HCT116 (cell line): ENCODE measurements around the gene SKA2. TPM values are rescaled to one million over a fixed set of nuclear protein-coding genes. Genes with fewer than 3 reads are reported as not detected.

ENCODE experiments used
- ATAC-seq: fragments of 200-7000 bp; cut with Tn5 transposase; 2 replicates; pipeline ENCODE4 v1.9.1; 2020; ENCODE audit warnings: mild to moderate bottlenecking, moderate library complexity
- BruUV-seq: library from RNA; stranded (reverse); fragments of 400-500 nt; replicated peaks from 2 replicates; lab custom pipeline; 2021; lab: Mats Ljungman, UMichigan
- CTCF ChIA-PET: fragments of 300-600 bp; sonication (Branson Sonifier 250); formaldehyde crosslinking; loops from one replicate; lab custom pipeline; 2021; ENCODE audit warnings: antibody characterized with exemption; lab: Charles Lee
- POLR2A ChIA-PET: fragments of 300-600, 350-600 bp; sonication (Branson Sonifier 250); formaldehyde crosslinking; loops from one replicate; lab custom pipeline; 2021; ENCODE audit warnings: antibody characterized with exemption; lab: Charles Lee
- RAD21 ChIA-PET, 2 experiments: fragments of 300-600 bp; sonication (Branson Sonifier 250); formaldehyde crosslinking; loops; one replicate each; lab custom pipeline; 2023; ENCODE audit warnings: low total read pairs in 2 of 2; ENCODE audit not compliant: uncharacterized antibody in 2 of 2, unreplicated experiment in 2 of 2, low non-redundant PET in 1 of 2; lab: Charles Lee
- DNase-seq: peaks from one replicate; pipeline ENCODE4 v3.0.0-alpha.2; 2010; ENCODE audit warnings: low read depth, low spot score
- H2AFZ ChIP-seq: fragments of 200-600 bp; shearing (Covaris generic), sonication (generic); 2 replicates; pipeline ENCODE4 v1.6.1; 2017; ENCODE audit warnings: low read depth, mixed run types, mixed read lengths, antibody characterized with exemption, low read length; ENCODE audit not compliant: poor library complexity, severe bottlenecking
- H3K27ac ChIP-seq: 2 replicates; pipeline ENCODE4 v1.5.1; 2012; ENCODE audit warnings: low read depth, low read length
- H3K27me3 ChIP-seq: fragments of 200-600 bp; sonication (generic); 2 replicates; pipeline ENCODE4 v1.6.1; 2016; ENCODE audit warnings: mixed run types, low read length, mixed read lengths; ENCODE audit not compliant: insufficient read depth
- H3K36me3 ChIP-seq, 2 experiments: fragments of 200-500 bp in 1 of 2; fragments of 200-600 bp in 1 of 2; sonication (Bioruptor generic) in 1 of 2; sonication (generic) in 1 of 2; 2 replicates each; pipeline versions ENCODE4 v1.5.1 to v1.6.1; 2014 to 2016; ENCODE audit warnings: low read length in 2 of 2, inconsistent platforms in 1 of 2, mixed read lengths in 1 of 2, mixed run types in 1 of 2; ENCODE audit not compliant: insufficient read depth in 2 of 2, control insufficient read depth in 1 of 2
- H3K4me1 ChIP-seq, 2 experiments: fragments of 200-600 bp in 1 of 2; sonication (generic) in 1 of 2; 2 replicates each; pipeline versions ENCODE4 v1.5.1 to v1.6.1; 2012 to 2017; ENCODE audit warnings: low read length in 2 of 2, inconsistent platforms in 1 of 2, mild to moderate bottlenecking in 1 of 2, mixed read lengths in 1 of 2, mixed run types in 1 of 2, moderate library complexity in 1 of 2; ENCODE audit not compliant: insufficient read depth in 2 of 2, control insufficient read depth in 1 of 2
- H3K4me2 ChIP-seq: fragments of 200-600 bp; sonication (generic); 2 replicates; pipeline ENCODE4 v1.6.1; 2017; ENCODE audit warnings: mixed run types, low read length, mixed read lengths
- H3K4me3 ChIP-seq, 2 experiments: fragments of 200-600 bp in 1 of 2; sonication (generic) in 1 of 2; replicated peaks in 1 of 2; 2 replicates each; pipeline ENCODE4 v1.5.1; 2011 to 2016; ENCODE audit warnings: low read length in 2 of 2, control low read depth in 1 of 2, low read depth in 1 of 2, mild to moderate bottlenecking in 1 of 2, mixed read lengths in 1 of 2, mixed run types in 1 of 2
- H3K79me2 ChIP-seq: fragments of 200-600 bp; sonication (generic); 2 replicates; pipeline ENCODE4 v1.6.1; 2017; ENCODE audit warnings: mild to moderate bottlenecking, mixed run types, low read length, moderate library complexity, mixed read lengths; ENCODE audit not compliant: insufficient read depth
- H3K9ac ChIP-seq: fragments of 200-600 bp; sonication (generic); 2 replicates; pipeline ENCODE4 v1.6.1; 2016; ENCODE audit warnings: low read length, mixed read lengths
- H3K9me2 ChIP-seq: fragments of 200-600 bp; sonication (generic), shearing (Covaris generic); 2 replicates; pipeline ENCODE4 v1.6.1; 2017; ENCODE audit warnings: mixed run types, mild to moderate bottlenecking, moderate library complexity; ENCODE audit not compliant: insufficient read depth
- H3K9me3 ChIP-seq, 2 experiments: fragments of 200-500 bp in 1 of 2; fragments of 200-600 bp in 1 of 2; sonication (Bioruptor generic) in 1 of 2; sonication (generic) in 1 of 2; 2 replicates each; pipeline ENCODE4 v1.6.1; 2014 to 2017; ENCODE audit warnings: low read length in 2 of 2, mixed read lengths in 2 of 2, inconsistent platforms in 1 of 2, low read depth in 1 of 2, mild to moderate bottlenecking in 1 of 2, mixed run types in 1 of 2, moderate library complexity in 1 of 2; ENCODE audit not compliant: control insufficient read depth in 1 of 2, insufficient read depth in 1 of 2
- H4K20me1 ChIP-seq: fragments of 200-600 bp; sonication (generic), shearing (Covaris generic); 2 replicates; pipeline ENCODE4 v1.6.1; 2017; ENCODE audit warnings: mixed run types, mild to moderate bottlenecking, moderate library complexity; ENCODE audit not compliant: insufficient read depth
- EZH2phosphoT487 ChIP-seq: fragments of 200-600 bp; IDR thresholded peaks from 2 replicates; pipeline ENCODE4 v1.6.1; 2018; ENCODE audit warnings: antibody characterized with exemption, borderline replicate concordance
- JUND ChIP-seq: IDR thresholded peaks from 2 replicates; pipeline ENCODE4 v1.6.1; 2012
- POLR2A ChIP-seq: IDR thresholded peaks from 2 replicates; pipeline ENCODE4 v1.7.0; 2011; ENCODE audit warnings: borderline replicate concordance; ENCODE audit not compliant: insufficient read depth, insufficient read length; ENCODE audit errors: extremely low read depth
- POLR2AphosphoS5 ChIP-seq: IDR thresholded peaks from 2 replicates; pipeline ENCODE4 v1.6.1; 2011; ENCODE audit warnings: mild to moderate bottlenecking, low read depth, low read length, moderate library complexity
- YY1 ChIP-seq: IDR thresholded peaks from 2 replicates; pipeline ENCODE4 v1.6.1; 2011; ENCODE audit warnings: low read length, low read depth, moderate library complexity, mild to moderate bottlenecking; ENCODE audit not compliant: insufficient replicate concordance; ENCODE audit errors: extremely low read depth
- ZFX ChIP-seq: fragments of 450-650 bp; IDR thresholded peaks from 2 replicates; pipeline ENCODE4 v1.6.1; 2017
- intact Hi-C: fragments of 100-400 bp; cut with micrococcal nuclease; formaldehyde crosslinking; loops from 2 replicates; pipeline ENCODE4 v1.10.0; 2022
- total RNA-seq: library from RNA; stranded (reverse); gene quantifications from one replicate; pipeline ENCODE4 v1.2.1, GENCODE V29; 2021; ENCODE audit not compliant: unreplicated experiment
- TF ChIP-seq, protein P1 (sequence below): IDR thresholded peaks from 2 replicates; pipeline ENCODE4 v1.6.1; 2012; ENCODE audit warnings: low read depth
- TF ChIP-seq, protein P2 (sequence below), 3 experiments: fragments of 200-600 bp in 1 of 3; sonication (generic) in 1 of 3; IDR thresholded peaks in 2 of 3; conservative IDR thresholded peaks in 1 of 3; 2 replicates each; pipeline ENCODE4 v1.5.1; 2012 to 2017; ENCODE audit warnings: low read depth in 2 of 3, low read length in 2 of 3, antibody characterized with exemption in 1 of 3, borderline replicate concordance in 1 of 3, control low read depth in 1 of 3, mild to moderate bottlenecking in 1 of 3, mixed read lengths in 1 of 3, mixed run types in 1 of 3, moderate library complexity in 1 of 3; ENCODE audit not compliant: insufficient read depth in 1 of 3
- TF ChIP-seq, protein P3 (sequence below): IDR thresholded peaks from 2 replicates; pipeline ENCODE4 v1.6.1; 2012

Gene SKA2
- total RNA-seq, 1 experiment from 2014 or later: 72.8 TPM

GRCh38 chr17:59154292-59154720 lies 680 bp downstream of the SKA2 start:
- H3K4me3 ChIP-seq: peak overlapping the region; percentile 71 to 80
- H3K9ac ChIP-seq: peak overlapping the region; percentile 94
- H3K4me2 ChIP-seq: peak overlapping the region; percentile 86
- H3K36me3 ChIP-seq: no peaks in the 10 kb centered on the region
- ATAC-seq: peak; percentile 2
- RAD21 ChIA-PET: interaction anchor here in 1 of 2 experiments (1.3 kb wide), 1 partner anchor 48 kb away, joined by 4 read pairs; the partner anchor contains the start of gene TRIM37
- POLR2A ChIA-PET: interaction anchor here (1.3 to 1.8 kb wide), 2 partner anchors 17 to 524 kb away, joined by 5 to 11 read pairs; no protein-coding TSS in a partner anchor
- H3K9me2 ChIP-seq: no peaks in the 10 kb centered on the region
- no peak for DNase-seq
- TF ChIP-seq JUND: no peak
- TF ChIP-seq POLR2AphosphoS5: peak; percentile 58; the same call in 1 of the 2 replicates
- no peak for TF ChIP-seq POLR2A
- TF ChIP-seq, protein P1, sequence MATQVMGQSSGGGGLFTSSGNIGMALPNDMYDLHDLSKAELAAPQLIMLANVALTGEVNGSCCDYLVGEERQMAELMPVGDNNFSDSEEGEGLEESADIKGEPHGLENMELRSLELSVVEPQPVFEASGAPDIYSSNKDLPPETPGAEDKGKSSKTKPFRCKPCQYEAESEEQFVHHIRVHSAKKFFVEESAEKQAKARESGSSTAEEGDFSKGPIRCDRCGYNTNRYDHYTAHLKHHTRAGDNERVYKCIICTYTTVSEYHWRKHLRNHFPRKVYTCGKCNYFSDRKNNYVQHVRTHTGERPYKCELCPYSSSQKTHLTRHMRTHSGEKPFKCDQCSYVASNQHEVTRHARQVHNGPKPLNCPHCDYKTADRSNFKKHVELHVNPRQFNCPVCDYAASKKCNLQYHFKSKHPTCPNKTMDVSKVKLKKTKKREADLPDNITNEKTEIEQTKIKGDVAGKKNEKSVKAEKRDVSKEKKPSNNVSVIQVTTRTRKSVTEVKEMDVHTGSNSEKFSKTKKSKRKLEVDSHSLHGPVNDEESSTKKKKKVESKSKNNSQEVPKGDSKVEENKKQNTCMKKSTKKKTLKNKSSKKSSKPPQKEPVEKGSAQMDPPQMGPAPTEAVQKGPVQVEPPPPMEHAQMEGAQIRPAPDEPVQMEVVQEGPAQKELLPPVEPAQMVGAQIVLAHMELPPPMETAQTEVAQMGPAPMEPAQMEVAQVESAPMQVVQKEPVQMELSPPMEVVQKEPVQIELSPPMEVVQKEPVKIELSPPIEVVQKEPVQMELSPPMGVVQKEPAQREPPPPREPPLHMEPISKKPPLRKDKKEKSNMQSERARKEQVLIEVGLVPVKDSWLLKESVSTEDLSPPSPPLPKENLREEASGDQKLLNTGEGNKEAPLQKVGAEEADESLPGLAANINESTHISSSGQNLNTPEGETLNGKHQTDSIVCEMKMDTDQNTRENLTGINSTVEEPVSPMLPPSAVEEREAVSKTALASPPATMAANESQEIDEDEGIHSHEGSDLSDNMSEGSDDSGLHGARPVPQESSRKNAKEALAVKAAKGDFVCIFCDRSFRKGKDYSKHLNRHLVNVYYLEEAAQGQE: no peak
- peak; percentile 60; the same call in 1 of the 2 replicates for TF ChIP-seq ZFX
- TF ChIP-seq, protein P2, sequence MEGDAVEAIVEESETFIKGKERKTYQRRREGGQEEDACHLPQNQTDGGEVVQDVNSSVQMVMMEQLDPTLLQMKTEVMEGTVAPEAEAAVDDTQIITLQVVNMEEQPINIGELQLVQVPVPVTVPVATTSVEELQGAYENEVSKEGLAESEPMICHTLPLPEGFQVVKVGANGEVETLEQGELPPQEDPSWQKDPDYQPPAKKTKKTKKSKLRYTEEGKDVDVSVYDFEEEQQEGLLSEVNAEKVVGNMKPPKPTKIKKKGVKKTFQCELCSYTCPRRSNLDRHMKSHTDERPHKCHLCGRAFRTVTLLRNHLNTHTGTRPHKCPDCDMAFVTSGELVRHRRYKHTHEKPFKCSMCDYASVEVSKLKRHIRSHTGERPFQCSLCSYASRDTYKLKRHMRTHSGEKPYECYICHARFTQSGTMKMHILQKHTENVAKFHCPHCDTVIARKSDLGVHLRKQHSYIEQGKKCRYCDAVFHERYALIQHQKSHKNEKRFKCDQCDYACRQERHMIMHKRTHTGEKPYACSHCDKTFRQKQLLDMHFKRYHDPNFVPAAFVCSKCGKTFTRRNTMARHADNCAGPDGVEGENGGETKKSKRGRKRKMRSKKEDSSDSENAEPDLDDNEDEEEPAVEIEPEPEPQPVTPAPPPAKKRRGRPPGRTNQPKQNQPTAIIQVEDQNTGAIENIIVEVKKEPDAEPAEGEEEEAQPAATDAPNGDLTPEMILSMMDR (IDR thresholded peaks at IDR 0.05 in 2 of 3, conservative IDR thresholded peaks at IDR 0.05 in 1 of 3; ENCODE audit: borderline replicate concordance in 1 of 3, insufficient read depth in 1 of 3, low read depth in 2 of 3, low read length in 2 of 3): no peak
- TF ChIP-seq, protein P3, sequence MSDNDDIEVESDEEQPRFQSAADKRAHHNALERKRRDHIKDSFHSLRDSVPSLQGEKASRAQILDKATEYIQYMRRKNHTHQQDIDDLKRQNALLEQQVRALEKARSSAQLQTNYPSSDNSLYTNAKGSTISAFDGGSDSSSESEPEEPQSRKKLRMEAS: no peak; the same call in 1 of the 2 replicates
- TF ChIP-seq EZH2phosphoT487: no peak
- TF ChIP-seq YY1: no peak
- H3K27ac ChIP-seq: peak overlapping the region; percentile 90
- no peaks in the 10 kb centered on the region for H4K20me1 ChIP-seq
- H3K9me3 ChIP-seq: no peaks in the 10 kb centered on the region
- peak overlapping the region; percentile 27 for H2AFZ ChIP-seq
- intact Hi-C loops: no loop called here
- TSS peak; percentile 58 for BruUV-seq
- CTCF ChIA-PET: no interaction called here
- H3K79me2 ChIP-seq: peaks cover 89% of the 10 kb centered on the region
- no peaks in the 10 kb centered on the region for H3K27me3 ChIP-seq
- H3K4me1 ChIP-seq: peaks cover 31 to 42% of the 10 kb centered on the region in 2 experiments
